ENCODE results near the gene RAD52. TPM values are rescaled to one million over a fixed set of nuclear protein-coding genes. Genes with fewer than 3 reads are reported as not detected.

RAD52 gene
- total RNA-seq, 1 donor from 2014 or later = 21.2 TPM

- H3K36me3 Mint-ChIP-seq (ENCODE audit: low read depth) = peaks cover 13% of the 10 kb centered on the region
- no peak for DNase-seq (ENCODE audit: low read depth, low spot score)
- H3K4me1 Mint-ChIP-seq = no peaks in the 10 kb centered on the region
- H3K9me3 Mint-ChIP-seq = no peaks in the 10 kb centered on the region
- no peak overlapping the region for H3K27ac Mint-ChIP-seq (ENCODE audit: unreplicated experiment)
- H3K4me3 Mint-ChIP-seq = no peak overlapping the region
- no peak for TF ChIP-seq CTCF (conservative IDR thresholded peaks at IDR 0.05)
- no peaks in the 10 kb centered on the region for H3K27me3 Mint-ChIP-seq (ENCODE audit: low read depth)
Observed at GRCh38 chr12:897386-897785, 52.1 kb downstream of the RAD52 start.

GRCh38 chr12:896031-896430, 53.5 kb downstream of the RAD52 start:
- Mint-ChIP-seq H3K4me3 (no peak overlapping the region), H3K27ac (ENCODE audit: unreplicated experiment) (no peak overlapping the region), H3K27me3 (ENCODE audit: low read depth) (no peaks in the 10 kb centered on the region), H3K4me1 (no peaks in the 10 kb centered on the region), H3K36me3 (ENCODE audit: low read depth) (peaks cover 7% of the 10 kb centered on the region), H3K9me3 (no peaks in the 10 kb centered on the region)
- DNase-seq (ENCODE audit: low read depth, low spot score) = no peak
- no peak for TF ChIP-seq CTCF (conservative IDR thresholded peaks at IDR 0.05)

GRCh38 chr12:894226-894625, 55.3 kb downstream of the RAD52 start:
- DNase-seq (ENCODE audit: low read depth, low spot score) = no peak
- Mint-ChIP-seq H3K27me3 (ENCODE audit: low read depth) (no peaks in the 10 kb centered on the region), H3K4me3 (no peak overlapping the region), H3K27ac (ENCODE audit: unreplicated experiment) (no peak overlapping the region), H3K4me1 (no peaks in the 10 kb centered on the region), H3K36me3 (ENCODE audit: low read depth) (peaks cover 10% of the 10 kb centered on the region), H3K9me3 (no peaks in the 10 kb centered on the region)
- TF ChIP-seq CTCF (conservative IDR thresholded peaks at IDR 0.05) = no peak

GRCh38 chr12:886206-886605, 63.3 kb downstream of the RAD52 start:
- DNase-seq (ENCODE audit: low read depth, low spot score) = no peak
- no peaks in the 10 kb centered on the region for H3K4me1 Mint-ChIP-seq
- no peaks in the 10 kb centered on the region for H3K27me3 Mint-ChIP-seq (ENCODE audit: low read depth)
- H3K36me3 Mint-ChIP-seq (ENCODE audit: low read depth) = peaks cover 22% of the 10 kb centered on the region
- no peak overlapping the region for H3K4me3 Mint-ChIP-seq
- H3K27ac Mint-ChIP-seq (ENCODE audit: unreplicated experiment) = no peak overlapping the region
- no peaks in the 10 kb centered on the region for H3K9me3 Mint-ChIP-seq
- TF ChIP-seq CTCF (conservative IDR thresholded peaks at IDR 0.05) = no peak

GRCh38 chr12:885701-886100, 63.8 kb downstream of the RAD52 start:
- Mint-ChIP-seq H3K27ac (ENCODE audit: unreplicated experiment) (no peak overlapping the region), H3K27me3 (ENCODE audit: low read depth) (no peaks in the 10 kb centered on the region), H3K4me1 (no peaks in the 10 kb centered on the region), H3K36me3 (ENCODE audit: low read depth) (peaks cover 20% of the 10 kb centered on the region), H3K9me3 (no peaks in the 10 kb centered on the region), H3K4me3 (no peak overlapping the region)
- TF ChIP-seq CTCF (conservative IDR thresholded peaks at IDR 0.05) = no peak
- DNase-seq (ENCODE audit: low read depth, low spot score) = no peak

Measured in neural crest cell (in vitro differentiated cells).